Fibroblast of villous mesenchyme (primary cell): ENCODE data around the gene TECPR2. TPM values are rescaled to one million over a fixed set of nuclear protein-coding genes. Genes with fewer than 3 reads are reported as not detected.

Source experiments
- DNase-seq: peaks from one replicate; pipeline ENCODE4 v3.0.0-alpha.2; 2010; ENCODE audit warnings: low read depth
- H3K4me3 ChIP-seq: 2 replicates; pipeline ENCODE4 v1.5.1; 2011; ENCODE audit warnings: low read depth, mild to moderate bottlenecking, low read length
- CTCF ChIP-seq: IDR thresholded peaks from 2 replicates; pipeline ENCODE4 v1.5.1; 2012; ENCODE audit warnings: low read depth, mild to moderate bottlenecking, low read length; ENCODE audit not compliant: insufficient read depth
- total RNA-seq: library from RNA; depleted of rRNA; stranded (reverse); fragments of >200 nt; gene quantifications from 2 replicates; pipeline ENCODE4 v1.2.3, GENCODE V29; 2012

The TECPR2 gene
- total RNA-seq, 1 donor = 19.9 TPM

GRCh38 chr14:102491786-102492530 is 129.2 kb downstream of the TECPR2 start:
- no peak overlapping the region for H3K4me3 ChIP-seq
- no peak for DNase-seq
- no peak for TF ChIP-seq CTCF

- no peak overlapping the region for H3K4me3 ChIP-seq
- no peak for DNase-seq
- TF ChIP-seq CTCF = no peak
These were observed 129.8 kb downstream of the TECPR2 start for GRCh38 chr14:102492531-102492910.

- no peak for TF ChIP-seq CTCF
- no peak overlapping the region for H3K4me3 ChIP-seq
- DNase-seq = no peak
These were observed 130.4 kb downstream of the TECPR2 start for GRCh38 chr14:102493096-102493495.

GRCh38 chr14:102493585-102493984 is 130.8 kb downstream of the TECPR2 start:
- TF ChIP-seq CTCF = no peak
- H3K4me3 ChIP-seq = no peak overlapping the region
- DNase-seq = no peak

- no peak for TF ChIP-seq CTCF
- no peak overlapping the region for H3K4me3 ChIP-seq
- DNase-seq = no peak
These were observed 133.0 kb downstream of the TECPR2 start for GRCh38 chr14:102495491-102496330.

GRCh38 chr14:102496331-102496691 is 133.6 kb downstream of the TECPR2 start:
- no peak overlapping the region for H3K4me3 ChIP-seq
- no peak for TF ChIP-seq CTCF
- no peak for DNase-seq
